Inferior parietal cortex (tissue), 1 donor: Measurements from ENCODE around the gene LRRC4C.
"Not testable (repeated sequence)": the region's sequence is repeated elsewhere in the genome, so short reads cannot be mapped to it uniquely, and the experiment has no call there.

ENCODE experiments used
- DNase-seq: peaks from one replicate; pipeline ENCODE4 v3.0.0-alpha.2; 2016; ENCODE audit errors: extremely low spot score

LRRC4C gene

GRCh38 chr11:40179541-40179940 is 1279.9 kb downstream of the LRRC4C start:
- no peak for DNase-seq

GRCh38 chr11:40178470-40178869 is 1281.0 kb downstream of the LRRC4C start:
- no peak for DNase-seq

- DNase-seq, result no peak
Measured at GRCh38 chr11:40175980-40176379, 1283.5 kb downstream of the LRRC4C start.

GRCh38 chr11:40170078-40170477 is 1289.4 kb downstream of the LRRC4C start:
- DNase-seq, result no peak

- no peak for DNase-seq
Measured at GRCh38 chr11:40168414-40168813, 1291.0 kb downstream of the LRRC4C start.

GRCh38 chr11:40167805-40168204 is 1291.6 kb downstream of the LRRC4C start:
- not testable (repeated sequence) for DNase-seq

GRCh38 chr11:40166892-40167291 is 1292.6 kb downstream of the LRRC4C start:
- no peak for DNase-seq

- DNase-seq, result no peak
Measured at GRCh38 chr11:40162901-40163883, 1296.3 kb downstream of the LRRC4C start.

GRCh38 chr11:40161854-40162410 is 1297.5 kb downstream of the LRRC4C start:
- no peak for DNase-seq

- no peak for DNase-seq
Measured at GRCh38 chr11:40160418-40160817, 1299.0 kb downstream of the LRRC4C start.

- no peak for DNase-seq
Measured at GRCh38 chr11:40149721-40150120, 1309.7 kb downstream of the LRRC4C start.

GRCh38 chr11:40140560-40140959 is 1318.9 kb downstream of the LRRC4C start:
- DNase-seq, result no peak

- DNase-seq, result no peak
Measured at GRCh38 chr11:40139536-40139935, 1319.9 kb downstream of the LRRC4C start.

GRCh38 chr11:40139066-40139465 is 1320.4 kb downstream of the LRRC4C start:
- DNase-seq, result no peak

- DNase-seq, result peak; percentile 13
Measured at GRCh38 chr11:40134820-40135570, 1324.5 kb downstream of the LRRC4C start.

- no peak for DNase-seq
Measured at GRCh38 chr11:40133498-40133897, 1326.0 kb downstream of the LRRC4C start.

- no peak for DNase-seq
Measured at GRCh38 chr11:40132912-40133311, 1326.5 kb downstream of the LRRC4C start.

- DNase-seq, result peak; percentile 70
Measured at GRCh38 chr11:40130427-40130826, 1329.0 kb downstream of the LRRC4C start.

GRCh38 chr11:40129266-40129665 is 1330.2 kb downstream of the LRRC4C start:
- no peak for DNase-seq

- DNase-seq, result peak; percentile 10
Measured at GRCh38 chr11:40125054-40125453, 1334.4 kb downstream of the LRRC4C start.

- DNase-seq, result no peak
Measured at GRCh38 chr11:40119661-40120060, 1339.8 kb downstream of the LRRC4C start.

- no peak for DNase-seq
Measured at GRCh38 chr11:40118780-40119179, 1340.7 kb downstream of the LRRC4C start.
